H1 (cell line): ENCODE data around the gene LGALS1. TPM values are rescaled to one million over a fixed set of nuclear protein-coding genes. Genes with fewer than 3 reads are reported as not detected.

Source experiments
- ASH2L ChIP-seq: fragments of 200-600, 300-600 bp; sonication (generic); IDR thresholded peaks from one replicate; pipeline ENCODE4 v1.7.1; 2017; ENCODE audit warnings: low read length
- CREB1 ChIP-seq: IDR thresholded peaks from 2 replicates; pipeline ENCODE4 v1.6.1; 2012; ENCODE audit warnings: inconsistent platforms
- CTBP2 ChIP-seq: IDR thresholded peaks from 2 replicates; pipeline ENCODE4 v1.7.0; 2011; ENCODE audit warnings: borderline replicate concordance, mild to moderate bottlenecking, moderate library complexity, mixed read lengths, low read length; ENCODE audit not compliant: insufficient read depth, insufficient read length
- EP300 ChIP-seq, 2 experiments: IDR thresholded peaks; 1 replicate in 1 of 2; 2 replicates in 1 of 2; pipeline ENCODE4 v1.6.1; 2011 to 2012; ENCODE audit warnings: low read depth in 2 of 2, low read length in 2 of 2, mild to moderate bottlenecking in 2 of 2, borderline replicate concordance in 1 of 2, inconsistent platforms in 1 of 2, moderate library complexity in 1 of 2
- GABPA ChIP-seq: IDR thresholded peaks from 2 replicates; pipeline ENCODE4 v1.6.1; 2011; ENCODE audit warnings: mild to moderate bottlenecking, low read length, moderate library complexity, borderline replicate concordance; ENCODE audit not compliant: insufficient read depth
- NRF1 ChIP-seq: IDR thresholded peaks from 2 replicates; pipeline ENCODE4 v1.6.1; 2011; ENCODE audit warnings: mild to moderate bottlenecking, low read depth, low read length, improper control_type of control experiment
- POLR2AphosphoS5 ChIP-seq: IDR thresholded peaks from 2 replicates; pipeline ENCODE4 v1.6.1; 2011; ENCODE audit warnings: low read depth, low read length
- POU5F1 ChIP-seq: IDR thresholded peaks from 2 replicates; pipeline ENCODE4 v1.6.1; 2011; ENCODE audit warnings: low read depth, mild to moderate bottlenecking, low read length, moderate library complexity
- SP1 ChIP-seq: IDR thresholded peaks from 2 replicates; pipeline ENCODE4 v1.6.1; 2011; ENCODE audit warnings: low read depth, low read length
- TEAD4 ChIP-seq: IDR thresholded peaks from 2 replicates; pipeline ENCODE4 v1.6.1; 2012; ENCODE audit warnings: low read depth, low read length, inconsistent platforms, mixed read lengths
- ZNF274 ChIP-seq: IDR thresholded peaks from 2 replicates; pipeline ENCODE4 v1.7.0; 2012; ENCODE audit warnings: low read length, borderline replicate concordance; ENCODE audit errors: extremely low read depth
- polyA plus RNA-seq, 7 experiments: library from polyadenylated mRNA; depleted of rRNA in 3 of 7; stranded (reverse) in 5 of 7; unstranded in 2 of 7; fragments of >200 nt in 5 of 7; fragments of 200-250 nt in 2 of 7; gene quantifications; 1 replicate in 5 of 7; 2 replicates in 1 of 7; 4 replicates in 1 of 7; pipeline versions ENCODE4 v1.2.1 to v1.2.3, GENCODE V29; 2011 to 2013; ENCODE audit warnings: missing spikeins in 2 of 7, mixed read lengths in 2 of 7
- total RNA-seq: library from RNA; stranded (reverse); fragmentation: NEBNext Ultra II Directional; extraction: Animal tissue kit (Norgen Biotek cat#: 25700); gene quantifications from 2 replicates; pipeline ENCODE4 v1.2.1, GENCODE V29; 2021
- TF ChIP-seq, protein P1 (sequence below): IDR thresholded peaks from 2 replicates; pipeline ENCODE4 v1.6.1; 2012; ENCODE audit warnings: inconsistent platforms

LGALS1 gene
- total and polyA plus RNA-seq, 2 of the 8 experiments (the other 6 are each of a cell fraction or from before 2014, with no cell fraction given), result 12.0 to 92.4 TPM

DNA sequence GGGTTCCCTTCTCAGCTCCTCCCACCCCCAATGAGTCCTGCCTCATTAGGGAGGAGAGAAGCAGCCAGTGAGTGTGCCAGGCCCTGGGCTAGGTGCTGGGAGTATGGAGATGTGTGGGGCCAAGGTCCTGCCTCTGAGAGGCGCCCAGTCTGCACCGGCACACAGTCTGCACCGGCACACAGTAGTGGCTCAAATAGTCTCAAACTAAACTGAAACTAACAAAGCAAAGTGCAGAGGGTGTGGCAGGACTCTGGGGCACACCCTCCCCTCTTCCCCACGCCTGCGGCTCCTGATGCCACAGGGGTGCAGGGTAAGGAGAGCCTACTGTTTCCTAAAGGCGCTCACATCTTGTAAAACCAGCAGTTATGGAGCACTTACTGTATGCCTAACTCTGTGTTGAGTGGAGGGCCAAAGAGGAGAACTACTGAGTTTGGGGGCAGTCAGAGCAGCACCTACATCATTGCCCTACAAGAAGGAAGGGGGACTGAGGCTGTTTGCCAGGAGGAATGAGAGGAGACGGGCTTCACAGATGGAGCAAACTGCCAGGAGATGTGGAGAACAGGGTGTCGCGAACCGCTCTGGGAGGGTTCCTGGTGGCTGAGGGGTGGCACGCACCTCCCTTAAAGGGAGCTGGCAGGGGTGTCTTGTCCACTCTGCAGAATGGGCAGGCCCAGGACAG lies 36.9 kb upstream of the LGALS1 start (continued):
- TF ChIP-seq CREB1 (no peak), CTBP2 (no peak), ZNF274 (no peak), GABPA (no peak), NRF1 (no peak), POLR2AphosphoS5 (no peak), TEAD4 (no peak), POU5F1 (no peak), SP1 (no peak), ASH2L (no peak), EP300 (IDR thresholded peaks at IDR 0.05; ENCODE audit: borderline replicate concordance in 1 of 2, low read depth in 2 of 2, low read length in 2 of 2) (no peak)
- TF ChIP-seq, protein P1, sequence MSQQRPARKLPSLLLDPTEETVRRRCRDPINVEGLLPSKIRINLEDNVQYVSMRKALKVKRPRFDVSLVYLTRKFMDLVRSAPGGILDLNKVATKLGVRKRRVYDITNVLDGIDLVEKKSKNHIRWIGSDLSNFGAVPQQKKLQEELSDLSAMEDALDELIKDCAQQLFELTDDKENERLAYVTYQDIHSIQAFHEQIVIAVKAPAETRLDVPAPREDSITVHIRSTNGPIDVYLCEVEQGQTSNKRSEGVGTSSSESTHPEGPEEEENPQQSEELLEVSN, result no peak
